Glomerular visceral epithelial cell (primary cell): ENCODE data around the gene RPS6KA3.
"Not testable (repeated sequence)": the region's sequence is repeated elsewhere in the genome, so short reads cannot be mapped to it uniquely, and the experiment has no call there.

Experiments
- DNase-seq: peaks from one replicate; pipeline ENCODE4 v3.0.0-alpha.2; 2016; ENCODE audit errors: extremely low spot score

The RPS6KA3 gene

DNA sequence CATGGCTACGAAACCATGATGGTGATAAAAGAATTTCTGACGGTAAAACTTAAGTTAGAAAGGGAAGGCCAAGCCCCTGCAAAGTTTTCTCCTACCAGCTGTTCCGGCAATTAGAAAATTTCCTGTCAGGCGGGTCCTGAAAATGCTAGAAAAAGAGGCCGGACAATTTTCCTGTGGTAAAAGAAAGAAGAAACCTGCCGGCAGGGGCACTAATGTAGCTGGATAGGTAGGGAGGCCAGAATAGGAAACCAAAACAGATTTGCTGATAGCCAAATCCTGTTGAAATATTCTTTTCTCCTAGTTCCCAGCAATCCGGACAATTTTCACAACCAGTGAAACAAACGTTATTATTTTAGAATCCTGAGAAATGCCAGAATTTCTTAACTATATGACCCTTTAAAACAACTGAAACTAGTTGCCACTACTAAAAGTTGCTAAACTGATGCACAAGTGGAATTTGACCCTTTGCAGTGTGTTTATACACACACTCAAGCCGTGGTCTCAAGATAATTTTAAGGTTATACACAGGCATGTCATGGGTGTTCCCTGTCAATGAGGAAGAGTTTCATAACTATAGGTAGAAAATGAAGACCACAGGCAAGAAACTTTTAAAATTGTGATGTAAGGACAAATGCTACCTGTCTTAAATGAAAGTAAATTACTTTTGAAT, 47.7 kb downstream of the RPS6KA3 start:
- DNase-seq, result peak; percentile 8

DNA sequence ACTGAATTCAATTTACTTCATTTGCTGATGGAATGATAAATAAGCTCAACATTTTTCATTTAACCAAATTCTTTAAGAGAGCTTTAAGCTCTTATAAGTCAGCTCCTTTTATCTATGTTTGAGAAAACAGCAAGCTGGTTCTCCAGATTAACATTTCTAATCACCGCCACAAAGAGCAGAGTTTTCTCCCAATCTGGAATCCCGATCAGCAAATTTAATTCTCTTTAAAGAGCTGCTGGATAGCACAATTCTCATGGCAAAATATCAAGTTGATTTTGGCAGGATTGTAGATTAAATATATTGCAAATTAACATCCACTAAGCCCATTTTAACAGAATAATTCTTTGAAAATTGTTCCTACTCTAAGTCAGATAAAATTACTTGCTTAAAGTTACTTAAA, 48.8 kb downstream of the RPS6KA3 start:
- DNase-seq, result no peak

- peak; percentile 8 for DNase-seq
Measured at GRCh38 chrX:20217271-20217670, 49.4 kb downstream of the RPS6KA3 start.

DNA sequence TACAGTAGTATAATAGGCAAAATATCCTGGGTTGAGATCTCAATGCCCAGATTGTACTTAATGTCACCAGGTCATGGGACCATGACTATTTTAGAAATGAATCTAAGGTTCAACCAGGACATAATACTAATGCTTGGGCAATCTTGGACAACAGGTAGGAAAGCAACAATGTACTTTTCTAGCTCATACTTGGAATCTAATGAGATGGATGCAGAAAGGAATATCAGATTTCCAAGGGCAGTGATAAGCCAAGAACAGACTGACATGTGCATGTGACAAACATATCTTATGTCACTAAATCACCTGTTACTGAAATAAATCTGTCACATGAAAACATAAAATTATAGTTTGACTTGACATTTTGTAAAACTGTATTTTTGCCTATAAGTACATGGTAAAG, 51.1 kb downstream of the RPS6KA3 start:
- no peak for DNase-seq

- DNase-seq, result no peak
Measured at GRCh38 chrX:20212486-20213089, 54.1 kb downstream of the RPS6KA3 start.

GRCh38 chrX:20211261-20211786, 55.4 kb downstream of the RPS6KA3 start:
- no peak for DNase-seq

GRCh38 chrX:20205927-20206708, 60.6 kb downstream of the RPS6KA3 start:
- DNase-seq, result no peak

DNA sequence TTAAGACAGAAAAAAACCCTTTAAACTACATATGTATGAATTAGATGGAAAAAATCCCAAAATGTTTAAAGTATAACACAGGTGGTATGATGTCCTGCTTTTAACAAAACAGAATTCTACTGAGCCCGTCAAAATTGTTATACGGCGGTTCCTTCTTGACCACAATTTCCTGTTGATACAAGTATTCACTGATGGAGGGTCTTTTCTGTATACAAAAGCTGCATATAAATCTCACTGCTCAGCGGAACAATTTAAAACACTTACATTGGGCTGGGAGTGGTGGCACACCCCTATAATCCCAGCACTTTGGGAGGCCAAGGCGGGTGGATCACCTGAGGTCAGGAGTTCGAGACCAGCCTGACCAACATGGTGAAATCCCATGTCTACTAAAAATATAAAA, 62.4 kb downstream of the RPS6KA3 start:
- DNase-seq, result no peak

- DNase-seq, result no peak
Measured at GRCh38 chrX:20197641-20198210, 69.0 kb downstream of the RPS6KA3 start.

DNA sequence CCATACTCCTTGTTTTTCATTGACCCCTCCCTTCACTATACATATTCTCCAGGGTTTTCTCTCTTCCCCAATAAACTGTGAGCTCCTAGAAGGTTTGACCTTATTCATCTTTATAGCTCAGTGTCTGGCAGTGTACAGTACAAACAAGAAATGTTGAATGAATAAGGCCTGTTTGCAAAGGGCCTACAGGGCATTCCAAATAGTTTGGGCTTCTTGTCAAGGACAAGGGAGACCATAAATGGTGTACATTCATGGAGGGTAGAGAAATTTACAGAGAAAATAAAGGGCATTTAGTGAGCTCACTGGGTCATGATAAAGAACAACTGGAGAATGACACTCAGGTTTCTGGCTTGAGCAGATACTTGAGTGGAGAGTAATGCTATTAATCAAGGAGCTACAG, 77.5 kb downstream of the RPS6KA3 start:
- DNase-seq, result no peak

DNA sequence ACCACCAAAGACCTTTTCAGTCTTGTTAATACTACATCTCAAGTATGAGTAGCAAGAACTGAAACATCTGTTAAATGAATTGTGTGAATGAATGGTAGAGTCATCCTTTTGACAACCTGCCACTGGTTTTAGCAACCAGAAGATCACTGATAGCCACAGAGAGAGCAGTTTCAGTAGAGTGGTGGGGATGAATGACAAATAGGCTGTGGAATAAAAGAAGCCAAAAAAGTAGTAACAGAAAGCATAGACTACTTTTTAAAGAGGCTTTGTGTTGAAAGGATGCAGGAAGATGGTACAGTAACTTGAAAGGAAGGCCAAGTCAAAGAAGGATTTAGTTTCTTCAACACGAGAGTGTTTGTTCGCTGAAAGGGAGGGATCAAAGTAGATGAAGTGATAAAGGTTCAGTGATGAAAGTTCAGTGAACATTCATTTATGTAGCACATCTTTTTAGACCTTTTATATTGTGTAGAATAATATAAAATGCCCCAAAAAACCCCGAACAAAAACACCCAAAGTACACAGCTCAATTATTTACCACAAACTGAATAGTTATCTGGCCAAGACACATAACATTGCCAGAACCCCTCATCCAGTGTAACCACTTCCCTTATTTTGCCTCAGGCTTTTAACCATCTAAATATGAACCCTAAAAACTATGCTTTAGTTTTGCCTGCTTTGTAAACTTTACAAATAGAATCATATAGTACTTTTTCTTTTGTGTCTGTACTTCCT, 84.9 kb downstream of the RPS6KA3 start:
- no peak for DNase-seq

GRCh38 chrX:20177093-20177492, 89.6 kb downstream of the RPS6KA3 start:
- no peak for DNase-seq

DNA sequence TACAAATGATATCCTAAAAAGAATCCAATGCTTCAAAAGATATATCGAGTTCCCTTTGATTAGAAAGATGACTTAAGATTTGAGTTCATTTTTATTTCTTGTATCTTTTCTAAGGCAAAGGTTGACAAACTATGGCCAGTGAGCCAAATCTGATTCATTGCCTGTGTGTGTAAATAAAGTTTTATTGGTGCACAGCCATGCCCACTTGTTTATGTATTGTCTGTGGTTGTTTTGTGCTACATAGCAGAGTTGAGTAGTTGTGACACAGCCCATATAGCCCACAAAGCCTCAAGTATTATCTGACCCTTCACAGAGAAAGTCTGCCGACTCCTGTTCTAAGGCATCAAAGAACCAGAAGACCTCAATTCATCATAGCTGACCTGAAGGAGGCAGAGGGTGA, 92.9 kb downstream of the RPS6KA3 start:
- no peak for DNase-seq

DNA sequence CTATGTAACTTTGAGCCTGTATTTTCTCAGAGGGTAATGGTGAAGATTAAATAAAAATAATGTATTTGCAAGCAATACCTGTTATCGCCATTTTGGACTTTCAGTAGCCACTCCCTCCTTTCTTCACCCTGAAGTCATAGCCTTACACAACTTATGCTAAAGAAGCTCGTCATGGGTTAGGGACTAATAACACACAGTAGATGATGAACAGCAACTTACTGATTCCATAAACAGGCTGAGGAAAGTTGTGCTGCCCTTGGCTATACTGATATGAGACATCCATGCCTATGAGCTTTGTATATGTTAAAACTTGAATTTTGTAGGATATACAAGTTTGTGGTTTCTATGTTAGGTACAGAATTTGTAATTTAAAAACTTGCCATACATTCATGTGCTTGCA, 93.4 kb downstream of the RPS6KA3 start:
- no peak for DNase-seq

GRCh38 chrX:20171887-20172286, 94.8 kb downstream of the RPS6KA3 start:
- no peak for DNase-seq

- DNase-seq, result not testable (repeated sequence)
Measured at GRCh38 chrX:20162516-20162915, 104.2 kb downstream of the RPS6KA3 start.

GRCh38 chrX:20159797-20160385, 106.8 kb downstream of the RPS6KA3 start:
- DNase-seq, result no peak

DNA sequence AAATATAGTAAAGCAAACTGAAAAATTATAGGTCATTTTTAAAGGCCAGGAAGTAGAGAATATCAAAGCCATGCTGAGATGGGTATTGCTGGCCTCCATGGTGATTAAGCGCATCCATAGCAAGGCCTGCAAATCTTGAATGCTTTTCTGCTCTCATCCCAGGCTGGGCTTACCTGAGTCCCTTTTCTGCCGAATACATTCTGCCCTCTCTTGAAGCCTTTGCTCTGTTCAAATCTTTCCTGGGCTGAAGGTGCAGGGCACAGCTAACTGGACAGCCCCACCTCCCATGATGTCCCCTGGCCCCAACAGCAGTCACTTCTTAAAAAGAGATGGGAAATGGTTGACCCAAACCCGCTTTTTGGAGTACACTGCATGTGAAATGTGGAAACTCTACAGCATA, 115.0 kb downstream of the RPS6KA3 start:
- no peak for DNase-seq

DNA sequence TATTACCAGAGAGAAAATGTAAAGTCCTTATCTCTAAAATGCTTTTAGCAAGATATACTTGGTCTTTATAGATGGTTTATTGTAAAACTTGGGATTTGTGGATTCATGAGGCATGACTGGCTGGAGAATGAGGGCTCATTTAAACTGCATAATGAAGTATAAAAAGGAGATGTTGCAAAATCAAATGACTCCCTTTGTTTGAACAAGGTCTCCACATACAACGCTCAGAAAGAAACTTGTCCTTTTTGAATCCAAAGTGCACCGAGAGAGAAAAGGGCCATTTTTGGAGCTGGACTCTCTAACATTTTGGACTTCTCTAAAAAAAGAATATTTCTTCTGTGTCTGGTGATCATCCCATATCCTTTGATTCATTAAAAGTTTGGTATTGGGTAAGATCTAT, 117.4 kb downstream of the RPS6KA3 start:
- no peak for DNase-seq

DNA sequence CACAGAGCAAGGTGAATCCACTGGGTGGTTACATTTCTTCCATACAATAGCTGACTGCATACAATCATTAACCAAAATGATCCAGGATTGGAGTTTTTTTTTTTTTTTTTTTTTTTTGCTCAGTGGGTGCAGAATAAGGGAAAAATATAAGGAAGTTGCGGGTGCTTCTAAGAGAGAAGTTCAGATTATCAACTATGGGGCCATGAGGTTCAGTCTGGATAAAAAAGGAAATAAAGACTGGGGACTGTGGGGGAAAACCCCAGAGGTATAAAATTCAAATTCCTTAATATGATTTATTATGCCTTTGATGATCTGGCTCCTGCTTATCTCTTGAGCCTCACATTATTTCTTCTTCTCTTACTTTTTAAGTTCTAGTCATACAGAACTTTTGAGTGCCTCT, 119.1 kb downstream of the RPS6KA3 start:
- no peak for DNase-seq

GRCh38 chrX:20144491-20144890, 122.2 kb downstream of the RPS6KA3 start:
- DNase-seq, result peak; percentile 33
